ENCODE results near the gene SERPINE3. TPM values are rescaled to one million over a fixed set of nuclear protein-coding genes. Genes with fewer than 3 reads are reported as not detected.

The SERPINE3 gene
- under 1 TPM; 0.19 to 0.31 (median 0.20) TPM for polyA plus RNA-seq (ENCODE audit: insufficient read length in 3 of 3)

DNA sequence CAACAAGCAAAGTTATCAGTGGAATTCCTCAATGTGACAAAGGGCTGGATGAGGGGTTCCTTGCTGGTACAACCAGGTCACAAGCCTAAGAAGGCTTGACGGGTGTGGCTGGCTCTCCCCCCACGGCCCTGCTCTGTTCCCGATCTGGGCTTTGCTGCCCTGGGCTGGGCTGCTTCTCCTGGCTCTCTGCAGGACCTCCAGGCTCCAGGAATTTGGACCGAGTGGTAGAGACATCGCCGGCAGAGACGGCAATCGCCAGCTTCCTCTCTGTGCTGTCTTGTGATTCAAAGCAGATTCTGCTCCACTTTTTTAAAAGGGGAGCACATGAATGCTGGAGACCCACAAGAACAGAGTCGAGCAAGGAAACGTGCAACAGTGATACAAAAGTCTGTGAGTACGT is at the start of gene SERPINE3:
SERPINE3 (plus strand) TSS at position 338 of the 400 bp plus-strand sequence. CDS start 1,401 bp downstream, outside the sequence.
- no peak for DNase-seq (ENCODE audit: low read depth in 3 of 3, low spot score in 2 of 3)

DNA sequence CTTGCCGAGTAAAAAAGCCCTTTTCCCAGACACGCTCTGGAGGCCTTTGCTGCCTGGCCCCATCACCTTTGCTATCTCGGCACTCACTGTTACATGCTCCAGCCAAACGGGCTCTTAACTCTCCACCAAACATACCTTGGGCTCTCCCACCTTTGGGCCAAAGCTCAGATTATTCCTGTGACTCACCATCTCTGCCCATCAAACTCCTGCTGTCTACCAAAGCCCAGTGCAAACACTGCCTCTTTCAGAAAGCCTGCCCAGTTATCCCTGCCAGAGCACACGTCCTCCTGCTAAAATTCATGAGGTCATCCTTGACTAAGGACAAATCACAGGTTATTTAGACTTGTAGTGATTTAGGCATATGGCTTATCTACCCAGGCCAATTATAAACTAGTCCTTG is 48.1 kb upstream of the SERPINE3 start:
- DNase-seq (ENCODE audit: low read depth in 3 of 3, low spot score in 2 of 3): no peak

DNA sequence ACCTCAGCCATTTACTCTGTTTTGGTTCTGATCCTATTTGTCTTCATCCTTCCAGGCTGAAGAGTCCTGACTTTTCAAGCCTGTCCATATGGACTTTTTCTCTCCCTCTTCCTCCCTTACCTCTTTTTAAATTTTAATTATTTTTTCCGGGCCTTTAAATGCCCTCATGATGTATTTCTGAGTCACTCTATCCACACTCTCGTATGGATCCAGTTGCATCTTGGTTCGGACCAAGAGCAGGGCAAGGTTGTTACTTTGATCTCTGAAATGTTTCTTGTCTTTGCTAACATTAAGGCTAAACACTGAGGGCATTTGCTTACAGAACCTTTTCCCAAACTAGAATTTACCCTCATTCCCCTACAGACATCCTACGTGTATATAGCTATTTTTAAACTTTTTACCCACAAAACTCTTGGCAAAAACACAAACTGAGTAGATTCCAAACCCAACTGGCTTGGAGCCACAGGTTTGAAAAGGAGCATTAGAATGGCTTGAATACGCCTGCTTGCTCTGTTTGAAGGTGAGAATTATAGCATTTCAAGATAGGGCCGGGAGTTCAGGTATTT is 47.4 kb upstream of the SERPINE3 start:
- DNase-seq (ENCODE audit: low read depth in 3 of 3, low spot score in 2 of 3): no peak

DNA sequence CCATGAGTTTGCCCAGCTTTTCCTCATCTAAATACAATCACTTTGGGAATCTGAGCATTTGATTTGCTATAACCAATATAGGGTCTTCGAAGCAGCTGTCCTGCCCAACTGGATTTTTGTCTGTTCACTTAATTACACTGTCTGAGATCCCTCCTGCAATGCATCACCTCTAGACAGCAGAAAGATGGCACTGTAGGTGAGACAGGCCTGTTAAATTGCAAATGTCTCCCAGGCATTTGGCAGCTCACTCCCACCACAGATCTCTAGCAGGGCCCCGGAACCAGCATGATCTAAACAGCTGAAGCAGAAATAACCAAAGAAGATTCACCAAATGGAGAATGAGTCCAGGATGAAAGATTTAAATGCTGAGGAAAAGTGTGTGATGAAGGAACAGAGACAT is 41.9 kb upstream of the SERPINE3 start:
- DNase-seq (ENCODE audit: low read depth in 3 of 3, low spot score in 2 of 3): no peak

DNA sequence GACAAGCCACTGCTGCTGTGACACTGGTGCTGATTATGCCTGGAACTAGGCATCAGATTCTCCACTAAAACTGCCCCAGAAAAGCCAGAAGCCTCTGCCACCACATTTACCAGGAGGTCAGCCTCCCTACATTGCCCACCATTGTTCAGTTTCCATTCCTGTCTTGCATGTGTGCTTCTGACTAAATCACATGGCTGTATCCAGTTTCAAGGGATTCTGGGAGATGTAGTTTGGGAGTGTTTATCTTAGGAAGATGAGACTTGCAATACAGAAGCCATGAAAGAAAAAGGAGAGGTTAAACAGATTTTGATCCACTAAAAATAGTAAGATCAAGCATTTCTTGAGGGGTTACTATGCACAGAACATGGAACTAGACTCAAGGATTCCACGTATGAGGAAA is 40.7 kb upstream of the SERPINE3 start:
- DNase-seq (ENCODE audit: low read depth in 3 of 3, low spot score in 2 of 3): no peak

DNA sequence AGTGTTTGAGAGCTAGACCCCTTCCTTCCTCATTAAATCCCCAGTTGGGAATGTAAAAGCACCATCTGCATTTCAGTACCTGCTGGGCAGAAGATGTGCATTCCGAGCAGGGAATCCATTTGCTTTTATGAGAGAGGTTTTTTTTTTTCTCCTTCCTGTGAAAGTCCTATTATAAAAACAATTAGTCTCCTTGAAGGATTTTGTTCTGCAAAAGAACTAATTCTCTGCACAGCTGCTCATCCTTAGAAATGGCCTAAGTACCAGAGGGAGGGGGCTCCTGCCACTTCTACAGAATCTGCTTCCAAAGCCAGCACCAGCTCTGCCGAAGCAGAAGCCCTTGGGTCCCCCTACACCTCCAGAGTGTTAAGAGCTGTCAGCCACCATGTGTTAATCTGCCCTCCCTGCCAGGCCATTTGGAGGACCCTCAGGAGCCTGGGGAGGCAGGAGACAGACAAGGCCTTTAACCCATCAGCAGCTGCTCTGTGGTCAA is 36.4 kb upstream of the SERPINE3 start:
- no peak for DNase-seq (ENCODE audit: low read depth in 3 of 3, low spot score in 2 of 3)

DNA sequence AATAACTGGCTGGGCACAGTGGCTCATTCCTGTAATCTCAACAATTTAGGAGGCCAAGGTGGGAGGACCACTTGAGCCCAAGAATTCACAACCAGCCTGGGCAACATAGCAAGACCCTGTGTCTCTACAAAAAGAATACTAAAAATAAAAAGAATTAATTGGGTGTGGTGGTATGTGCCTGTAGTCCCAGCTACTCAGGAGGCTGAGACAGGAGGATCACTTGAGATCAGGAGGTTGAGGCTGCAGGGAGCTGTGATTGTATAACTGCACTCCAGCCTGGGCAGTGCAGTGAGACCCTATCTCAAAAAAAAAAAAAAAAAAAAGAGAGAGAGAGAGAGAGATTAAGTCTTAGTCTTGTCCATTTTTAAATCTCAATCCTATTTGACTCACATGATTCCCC is 35.6 kb upstream of the SERPINE3 start:
- DNase-seq (ENCODE audit: low read depth in 3 of 3, low spot score in 2 of 3): no peak

DNA sequence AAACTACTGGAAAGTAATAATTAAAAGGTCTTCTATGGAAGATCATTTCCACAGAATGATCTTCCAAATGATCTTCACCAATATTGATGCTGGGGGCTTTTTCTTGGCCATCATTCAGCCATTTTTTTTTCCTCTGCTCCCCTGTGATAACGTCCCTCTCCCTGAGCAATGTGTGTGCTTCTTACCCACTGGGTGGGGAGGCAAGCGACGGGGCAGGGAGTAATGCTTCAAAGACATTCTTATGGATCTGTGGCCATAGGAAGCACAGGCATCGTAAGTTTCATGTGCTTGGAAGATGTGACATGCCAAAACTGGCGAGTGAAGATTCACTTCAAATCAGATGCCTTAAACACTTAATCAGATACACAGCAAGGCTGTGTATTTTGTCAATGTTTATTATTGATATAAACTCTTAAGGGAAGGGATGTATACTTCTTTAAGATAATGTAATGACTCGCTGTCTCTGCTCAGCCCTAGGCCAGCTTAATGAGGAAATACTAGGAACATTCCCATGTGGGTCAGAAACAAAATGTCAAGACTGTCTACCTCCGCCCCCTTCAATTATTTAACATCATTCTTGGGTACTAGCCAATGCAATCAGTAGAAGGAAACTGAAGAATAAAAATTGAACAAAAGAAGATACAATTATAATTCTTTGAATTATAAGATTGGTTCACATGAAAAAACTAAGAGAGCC is 34.1 kb upstream of the SERPINE3 start:
- DNase-seq (ENCODE audit: low read depth in 3 of 3, low spot score in 2 of 3): no peak

DNA sequence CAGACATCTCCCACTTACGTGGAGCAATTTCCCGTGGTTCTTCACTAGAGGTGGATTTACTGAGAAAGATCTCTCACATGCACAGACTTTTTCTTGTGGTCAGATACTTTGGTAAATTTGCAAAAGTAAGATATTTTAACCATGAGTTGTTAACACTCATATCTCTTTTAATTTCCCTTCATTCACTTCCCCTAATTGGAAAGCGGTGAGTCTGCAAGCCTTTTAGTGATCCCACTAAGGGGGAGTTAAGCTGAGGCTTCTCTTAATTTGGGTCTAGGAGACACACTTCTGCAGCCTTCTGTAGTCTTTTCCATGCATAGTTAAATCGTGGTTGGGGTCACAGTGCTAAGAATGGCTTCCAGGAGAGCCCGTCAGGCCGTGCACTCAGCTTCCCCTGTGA is 30.7 kb upstream of the SERPINE3 start:
- DNase-seq (ENCODE audit: low read depth in 3 of 3, low spot score in 2 of 3): no peak

DNA sequence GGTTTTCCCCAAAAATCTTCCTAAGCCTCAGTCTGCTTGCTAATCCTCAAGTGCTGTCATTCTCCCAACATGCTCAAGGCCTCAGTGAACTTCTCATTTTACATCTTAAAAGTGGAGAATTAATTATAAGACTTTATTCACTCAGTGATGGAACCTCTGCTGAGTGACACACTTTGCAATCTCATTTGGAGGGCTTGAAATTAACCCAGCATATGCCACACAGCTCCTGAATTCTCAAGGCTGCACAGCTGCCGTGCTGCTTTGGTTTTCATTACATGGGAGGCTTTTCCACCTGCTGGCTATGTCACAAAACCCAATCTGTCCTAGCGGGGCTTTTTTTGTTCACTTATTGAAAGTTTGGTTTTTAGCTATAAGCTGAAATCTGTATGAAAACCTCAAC is 28.3 kb upstream of the SERPINE3 start:
- no peak for DNase-seq (ENCODE audit: low read depth in 3 of 3, low spot score in 2 of 3)

DNA sequence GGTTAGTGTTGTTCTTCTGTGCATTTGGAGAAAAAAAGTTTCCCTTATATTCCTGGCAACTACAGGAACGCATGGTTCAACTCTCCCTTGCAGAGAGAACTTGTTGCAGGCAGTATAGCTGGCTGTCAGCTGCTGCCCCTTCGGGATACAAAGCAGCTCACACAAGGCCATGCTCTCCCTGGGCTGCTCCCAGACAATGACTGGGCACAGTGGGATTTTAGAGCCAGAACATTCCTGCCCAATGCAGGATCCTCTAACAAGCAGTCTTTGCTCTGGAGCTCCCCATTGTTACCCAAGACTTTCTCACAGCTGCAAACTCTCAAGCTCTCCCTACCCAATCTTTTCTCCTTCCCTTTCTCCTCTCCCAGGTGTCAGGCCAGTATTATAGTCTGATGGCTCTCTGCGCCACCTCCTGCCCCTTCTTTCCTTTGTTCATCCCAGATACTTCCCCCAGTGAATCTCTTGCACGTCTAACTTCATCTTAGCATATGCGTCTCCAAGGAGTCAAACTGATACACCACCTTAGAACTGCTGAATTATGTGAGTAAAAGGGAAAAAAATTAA is 27.5 kb upstream of the SERPINE3 start:
- no peak for DNase-seq (ENCODE audit: low read depth in 3 of 3, low spot score in 2 of 3)

DNA sequence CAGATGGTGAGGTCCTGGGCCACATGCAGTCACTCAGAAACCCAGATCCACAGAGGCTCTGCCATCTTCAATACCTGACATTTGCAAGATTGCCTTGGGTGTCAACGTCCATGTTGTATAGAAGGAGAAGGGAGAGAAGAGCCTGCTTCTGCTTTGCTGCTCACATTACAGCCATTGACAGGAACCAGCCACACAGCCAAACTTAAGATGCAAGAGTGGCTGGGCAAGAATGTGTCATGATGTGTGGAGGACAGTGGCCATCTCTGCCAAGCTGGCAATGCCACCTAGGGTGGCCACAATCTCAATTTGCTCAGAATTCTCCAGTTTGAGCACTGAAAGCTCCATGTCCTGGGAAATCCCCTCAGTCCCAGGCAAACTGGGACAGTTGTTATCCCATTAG is 25.9 kb upstream of the SERPINE3 start:
- DNase-seq (ENCODE audit: low read depth in 3 of 3, low spot score in 2 of 3): no peak

DNA sequence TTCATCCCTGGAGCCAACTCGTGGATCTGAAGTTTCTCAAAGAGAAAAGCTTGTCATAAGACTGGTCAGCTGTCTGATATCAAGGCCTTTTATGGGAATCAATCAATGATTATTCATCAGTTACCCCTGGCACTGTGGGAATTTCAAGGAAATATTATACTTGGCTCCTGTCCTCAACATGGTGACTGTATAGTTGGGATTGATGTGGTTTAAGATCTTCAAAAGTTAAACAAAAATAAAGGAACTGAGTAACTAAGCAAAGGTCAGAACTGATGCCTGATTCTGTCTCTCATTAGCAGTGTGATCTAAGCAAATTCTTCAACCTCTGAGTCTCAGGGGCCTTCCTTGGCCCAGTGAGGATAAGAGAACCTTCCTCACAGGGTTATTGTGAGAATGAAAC is 22.2 kb upstream of the SERPINE3 start:
- DNase-seq (ENCODE audit: low read depth in 3 of 3, low spot score in 2 of 3): no peak

DNA sequence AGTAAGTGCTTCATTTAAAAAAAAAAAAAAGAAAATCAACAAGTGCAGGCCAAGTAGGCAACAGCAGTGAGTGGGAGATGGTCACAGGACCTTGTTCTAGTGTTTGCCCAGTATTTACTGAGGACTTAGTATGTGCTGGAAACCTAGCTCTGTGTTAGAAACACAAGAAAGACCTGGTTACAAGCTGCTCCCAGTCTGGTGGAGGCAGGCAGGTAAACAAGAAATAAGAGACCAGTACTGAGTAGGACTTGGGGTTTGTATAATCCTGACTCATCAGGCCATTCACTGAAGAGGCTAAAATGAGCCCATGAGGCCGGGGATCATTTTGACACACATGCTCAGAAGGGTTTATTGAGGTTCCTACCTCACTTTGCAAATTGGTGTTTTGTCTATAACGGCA is 21.5 kb upstream of the SERPINE3 start:
- no peak for DNase-seq (ENCODE audit: low read depth in 3 of 3, low spot score in 2 of 3)

DNA sequence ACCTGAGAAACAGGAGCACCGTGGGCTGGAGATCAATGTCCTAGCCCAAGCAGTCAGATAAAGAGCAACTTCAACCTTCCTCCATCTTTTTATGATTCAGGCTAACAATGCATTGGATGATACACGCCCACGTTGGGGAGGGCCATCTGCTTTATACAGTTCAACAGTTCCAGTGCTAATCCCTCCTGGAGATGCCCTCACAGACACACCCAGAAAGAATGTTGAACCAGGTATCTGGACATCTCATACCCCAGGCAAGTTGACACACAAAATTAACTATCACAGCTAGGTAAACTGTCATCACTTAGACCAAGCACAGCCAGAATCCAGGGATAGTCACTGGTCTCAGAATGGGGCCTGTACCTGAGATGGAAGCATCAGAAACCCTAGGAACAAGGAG is 20.6 kb upstream of the SERPINE3 start:
- no peak for DNase-seq (ENCODE audit: low read depth in 3 of 3, low spot score in 2 of 3)

DNA sequence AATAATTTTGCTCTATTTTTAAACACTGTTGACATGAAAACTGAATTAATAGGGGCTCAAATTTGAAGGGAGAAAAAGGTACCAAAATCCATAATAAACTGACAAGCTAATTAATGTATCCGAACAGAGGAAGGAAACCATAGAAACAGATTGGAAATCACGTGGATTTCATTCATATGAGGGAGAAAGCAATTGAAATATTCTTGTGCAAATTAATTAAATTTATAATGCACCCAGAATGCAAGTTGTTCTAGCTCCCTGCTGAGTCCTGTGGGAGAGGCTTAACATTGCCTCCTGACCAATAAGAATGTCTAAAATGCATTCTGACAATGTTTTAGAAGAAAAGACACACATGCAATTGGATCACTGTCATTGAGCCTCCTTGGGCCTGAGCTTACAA is 17.7 kb upstream of the SERPINE3 start:
- DNase-seq (ENCODE audit: low read depth in 3 of 3, low spot score in 2 of 3): no peak

DNA sequence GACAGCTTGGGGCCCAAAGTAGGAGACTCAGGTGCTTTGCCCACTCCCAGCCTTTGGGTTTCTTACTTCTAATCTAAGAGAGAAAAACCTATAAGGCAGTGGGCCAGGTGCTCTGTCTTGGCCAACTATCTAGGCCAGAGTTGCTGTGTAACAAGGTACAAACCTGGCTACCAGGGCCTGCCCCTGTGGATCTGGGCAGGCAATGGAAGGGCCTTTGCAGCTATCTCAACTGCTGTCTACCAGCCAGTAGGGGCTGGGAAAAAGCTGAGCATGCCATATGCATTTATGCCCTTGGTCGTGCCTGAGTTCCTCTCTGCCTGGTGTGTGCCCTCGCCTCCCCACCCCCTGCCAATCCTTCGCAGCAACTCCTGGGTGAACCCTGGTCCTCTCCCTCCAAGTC is 16.7 kb upstream of the SERPINE3 start:
- no peak for DNase-seq (ENCODE audit: low read depth in 3 of 3, low spot score in 2 of 3)

DNA sequence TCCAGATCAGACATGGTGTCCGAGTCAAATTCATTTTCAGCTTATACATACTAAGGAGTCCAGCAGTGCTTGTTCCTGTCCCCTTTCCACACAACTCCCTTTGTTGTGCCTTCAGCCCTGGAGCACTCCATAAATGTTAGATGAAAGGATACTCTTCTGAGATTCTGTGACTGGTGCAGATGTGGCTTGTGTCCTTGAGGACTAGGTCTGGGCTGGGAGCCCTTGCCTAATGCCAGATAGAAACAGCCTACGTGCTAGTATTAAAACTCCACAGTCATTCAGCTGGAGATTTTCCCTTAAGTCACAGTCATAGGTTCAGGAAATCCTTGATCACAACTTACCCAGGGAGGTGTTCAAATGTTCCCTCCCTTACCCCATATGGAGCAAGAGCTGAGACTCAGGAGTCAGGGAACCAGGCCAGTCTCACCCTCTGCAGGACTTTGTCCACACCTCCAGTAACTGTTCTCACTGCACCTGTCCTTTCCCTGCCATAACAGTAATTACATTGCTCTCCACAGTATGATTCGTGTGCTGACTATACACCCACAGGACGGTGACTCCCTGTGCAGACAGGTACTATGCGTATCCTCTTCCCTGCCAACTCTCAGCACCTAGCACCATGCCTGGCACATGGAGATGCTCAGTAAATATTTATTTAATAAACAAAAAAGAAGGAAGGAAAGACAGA is 15.5 kb upstream of the SERPINE3 start:
- no peak for DNase-seq (ENCODE audit: low read depth in 3 of 3, low spot score in 2 of 3)

DNA sequence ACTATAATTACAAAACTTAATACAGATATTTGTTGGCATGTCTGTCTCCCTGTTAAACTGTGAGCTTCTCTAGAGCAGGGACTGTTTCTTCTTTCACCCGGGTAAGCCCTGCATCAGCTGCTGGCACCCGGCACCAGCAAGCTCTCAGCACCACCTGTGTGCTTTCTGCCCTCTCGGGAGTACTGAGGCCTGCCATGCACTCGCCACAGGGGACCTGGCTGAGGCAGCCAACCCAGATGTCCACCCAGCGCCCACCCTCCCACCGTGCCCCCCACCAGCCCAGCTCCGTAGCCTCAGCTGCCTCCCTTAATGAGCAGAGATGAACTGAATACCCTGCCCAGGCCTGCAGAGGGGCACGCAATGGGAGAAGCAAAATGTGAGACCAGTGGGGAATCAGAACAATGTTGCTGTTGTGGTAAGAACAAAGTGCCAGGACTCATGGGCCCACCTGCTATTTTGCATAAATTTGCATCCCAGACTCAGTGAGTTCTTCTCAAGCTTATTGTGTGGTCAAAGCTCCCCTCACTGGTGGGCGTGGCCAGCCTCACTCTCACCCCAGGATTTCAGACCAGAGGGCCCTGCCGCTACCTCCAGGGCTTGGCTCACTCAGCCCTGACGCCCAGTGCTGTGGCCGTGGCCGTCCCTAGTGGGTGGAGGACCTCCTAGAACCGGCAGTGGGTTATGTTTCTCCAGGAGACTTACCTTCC is 14.6 kb upstream of the SERPINE3 start:
- DNase-seq (ENCODE audit: low read depth in 3 of 3, low spot score in 2 of 3): no peak

DNA sequence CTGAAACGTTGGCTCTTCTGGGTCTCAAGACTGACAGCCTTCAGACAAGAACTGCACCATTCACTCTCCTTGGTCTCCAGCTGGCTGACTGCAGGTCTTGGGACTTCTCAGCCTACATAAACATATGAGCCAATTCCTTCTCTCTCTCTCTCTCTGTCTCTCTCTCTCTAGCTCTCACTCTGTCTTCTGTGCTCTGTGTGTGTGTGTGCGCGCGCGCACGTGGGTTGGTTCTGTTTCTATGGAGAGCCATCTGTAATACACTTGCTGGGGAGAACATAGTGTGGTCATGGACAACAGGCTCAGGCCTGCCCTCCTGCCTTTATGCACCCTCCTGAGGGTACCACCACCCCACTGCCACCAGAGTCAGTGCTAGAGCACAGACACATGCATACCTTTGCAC is 13.7 kb upstream of the SERPINE3 start:
- DNase-seq (ENCODE audit: low read depth in 3 of 3, low spot score in 2 of 3): no peak

DNA sequence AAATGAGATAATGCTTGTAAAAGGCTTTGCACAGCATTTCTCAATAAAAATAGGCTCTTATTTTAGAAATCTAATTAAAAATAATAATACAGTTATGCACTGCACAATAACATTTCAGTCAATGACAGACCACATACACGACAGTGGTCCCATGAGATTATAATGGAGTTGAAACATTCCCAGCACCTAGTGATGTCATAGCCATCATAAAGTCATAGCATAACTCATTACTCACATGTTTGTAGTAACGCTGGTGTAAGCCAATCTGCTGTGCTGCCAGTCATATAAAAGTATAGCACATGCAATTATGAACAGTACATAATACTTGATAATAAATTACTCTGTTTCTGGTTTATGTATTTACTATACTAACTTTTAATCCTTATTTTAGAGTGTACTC is 12.7 kb upstream of the SERPINE3 start:
- DNase-seq (ENCODE audit: low read depth in 3 of 3, low spot score in 2 of 3): no peak

Data from right renal cortex interstitium (tissue), 3 donors.